Progenitor cell of endocrine pancreas (in vitro differentiated cells): ENCODE measurements around the gene LSM5. TPM values are rescaled to one million over a fixed set of nuclear protein-coding genes. Genes with fewer than 3 reads are reported as not detected.

Experiments used
- DNase-seq: peaks from one replicate; pipeline ENCODE4 v3.0.0; 2021; ENCODE audit warnings: low spot score; ENCODE audit not compliant: unreplicated experiment
- H3K27ac Mint-ChIP-seq: 2 replicates; pipeline ENCODE4 v1.8.0; 2021; ENCODE audit warnings: mild to moderate bottlenecking, moderate library complexity, mixed read lengths
- H3K27me3 Mint-ChIP-seq: 2 replicates; pipeline ENCODE4 v1.8.0; 2021; ENCODE audit warnings: mixed read lengths
- H3K36me3 Mint-ChIP-seq: 2 replicates; pipeline ENCODE4 v1.8.0; 2022; ENCODE audit warnings: mixed read lengths; ENCODE audit not compliant: insufficient read depth
- H3K4me1 Mint-ChIP-seq: 2 replicates; pipeline ENCODE4 v1.8.0; 2021; ENCODE audit warnings: low read depth, mixed read lengths
- H3K4me3 Mint-ChIP-seq: 2 replicates; pipeline ENCODE4 v1.8.0; 2021; ENCODE audit warnings: low read depth, mild to moderate bottlenecking, moderate library complexity, mixed read lengths
- H3K9me3 Mint-ChIP-seq: 2 replicates; pipeline ENCODE4 v1.8.0; 2021; ENCODE audit warnings: low read depth, mixed read lengths
- CTCF ChIP-seq: fragments of 200-600 bp; sonication (generic); IDR thresholded peaks from one replicate; pipeline ENCODE4 v1.5.0; 2021; ENCODE audit warnings: antibody characterized with exemption, mild to moderate bottlenecking; ENCODE audit not compliant: unreplicated experiment
- total RNA-seq: library from RNA; stranded (reverse); gene quantifications from 2 replicates; pipeline ENCODE4 v1.2.1, GENCODE V29; 2021

The LSM5 gene
- total RNA-seq, 1 donor from 2014 or later = 78.1 TPM

DNA sequence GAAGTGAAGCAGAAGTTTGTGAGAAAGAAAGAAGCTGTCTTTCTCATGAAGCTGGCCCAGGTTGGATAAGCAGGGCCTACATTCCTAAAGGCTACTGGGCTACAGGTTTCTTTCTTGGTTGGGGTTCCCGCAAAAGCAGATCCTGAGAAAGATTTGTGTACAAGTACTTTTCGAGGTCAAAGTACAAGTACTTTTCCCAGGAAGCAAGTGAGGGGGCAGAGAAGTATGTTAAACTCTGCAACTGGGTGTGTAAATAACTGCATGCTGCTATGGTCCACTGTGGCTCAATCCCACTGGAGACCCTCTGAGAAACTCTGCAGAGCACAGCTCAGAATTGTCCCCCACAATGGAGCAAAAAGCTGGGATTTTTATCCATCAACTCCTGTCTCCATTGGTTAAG lies 28.7 kb downstream of the LSM5 start:
- Mint-ChIP-seq H3K27ac (no peak overlapping the region), H3K27me3 (no peaks in the 10 kb centered on the region), H3K4me1 (peaks cover 18% of the 10 kb centered on the region), H3K4me3 (no peak overlapping the region), H3K36me3 (no peaks in the 10 kb centered on the region), H3K9me3 (no peaks in the 10 kb centered on the region)
- TF ChIP-seq CTCF = no peak
- DNase-seq = no peak

GRCh38 chr7:32459788-32460187 lies 30.4 kb downstream of the LSM5 start:
- TF ChIP-seq CTCF = no peak

DNA sequence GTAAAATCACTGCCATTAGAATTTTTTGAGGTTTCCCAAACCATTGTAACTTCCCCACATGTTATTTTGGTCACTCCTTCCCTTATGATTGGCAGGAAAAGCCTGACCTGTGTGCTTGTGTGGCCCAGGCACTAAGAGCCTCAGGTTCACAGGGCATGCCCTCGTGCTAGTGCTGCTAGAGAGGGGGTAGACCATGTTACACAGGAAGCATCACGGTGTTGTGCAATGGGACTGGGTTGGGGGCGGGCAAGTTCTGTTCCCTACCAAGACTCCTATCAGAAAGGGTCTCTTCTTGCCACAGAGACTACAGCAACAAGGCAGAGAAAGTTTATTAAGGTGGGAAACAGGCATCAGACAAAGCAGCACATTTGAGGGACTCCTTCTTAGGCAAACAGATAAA lies 32.2 kb downstream of the LSM5 start:
- DNase-seq = no peak
- H3K27me3 Mint-ChIP-seq = no peaks in the 10 kb centered on the region
- peaks cover 17% of the 10 kb centered on the region for H3K4me1 Mint-ChIP-seq

More at GRCh38 chr7:32459788-32460187, 30.4 kb downstream of the LSM5 start:
- Mint-ChIP-seq H3K9me3 (no peaks in the 10 kb centered on the region), H3K27ac (no peak overlapping the region), H3K27me3 (no peaks in the 10 kb centered on the region), H3K4me1 (peaks cover 18% of the 10 kb centered on the region), H3K36me3 (no peaks in the 10 kb centered on the region), H3K4me3 (no peak overlapping the region)
- no peak for DNase-seq

GRCh38 chr7:32453341-32454011 lies 36.7 kb downstream of the LSM5 start:
- no peak for DNase-seq
- Mint-ChIP-seq H3K27me3 (peaks cover 3% of the 10 kb centered on the region), H3K27ac (no peak overlapping the region), H3K4me1 (no peaks in the 10 kb centered on the region), H3K4me3 (no peak overlapping the region), H3K9me3 (no peaks in the 10 kb centered on the region), H3K36me3 (no peaks in the 10 kb centered on the region)
- no peak for TF ChIP-seq CTCF

More for the DNA sequence above, 32.2 kb downstream of the LSM5 start:
- H3K36me3 Mint-ChIP-seq = no peaks in the 10 kb centered on the region
- H3K9me3 Mint-ChIP-seq = no peaks in the 10 kb centered on the region
- no peak for TF ChIP-seq CTCF
- H3K27ac Mint-ChIP-seq = no peak overlapping the region
- no peak overlapping the region for H3K4me3 Mint-ChIP-seq

DNA sequence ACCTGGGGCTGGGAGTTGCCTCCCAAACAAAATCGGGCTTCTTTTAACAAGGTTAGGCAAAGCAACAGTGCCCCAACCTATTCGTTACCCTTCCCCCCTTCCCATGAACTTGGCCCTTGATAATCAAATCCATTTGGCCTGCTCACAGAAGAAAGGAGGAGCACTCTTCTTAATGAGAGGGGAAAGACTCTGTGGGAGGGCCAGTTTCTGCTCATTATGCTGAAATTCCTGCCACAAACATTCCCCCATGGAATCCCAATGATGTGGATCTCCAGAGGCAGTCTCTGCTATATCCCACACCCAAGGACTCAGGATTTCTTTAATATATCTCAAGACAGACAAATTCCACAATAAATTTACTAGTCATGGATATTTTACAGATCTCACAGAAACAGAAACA lies 43.0 kb downstream of the LSM5 start:
- Mint-ChIP-seq H3K27ac (no peak overlapping the region), H3K36me3 (no peaks in the 10 kb centered on the region), H3K9me3 (no peaks in the 10 kb centered on the region), H3K4me3 (no peak overlapping the region), H3K27me3 (peaks cover 6% of the 10 kb centered on the region), H3K4me1 (no peaks in the 10 kb centered on the region)
- no peak for DNase-seq
- no peak for TF ChIP-seq CTCF
